Measurements from ENCODE around the gene PPHLN1.

The PPHLN1 gene

DNA sequence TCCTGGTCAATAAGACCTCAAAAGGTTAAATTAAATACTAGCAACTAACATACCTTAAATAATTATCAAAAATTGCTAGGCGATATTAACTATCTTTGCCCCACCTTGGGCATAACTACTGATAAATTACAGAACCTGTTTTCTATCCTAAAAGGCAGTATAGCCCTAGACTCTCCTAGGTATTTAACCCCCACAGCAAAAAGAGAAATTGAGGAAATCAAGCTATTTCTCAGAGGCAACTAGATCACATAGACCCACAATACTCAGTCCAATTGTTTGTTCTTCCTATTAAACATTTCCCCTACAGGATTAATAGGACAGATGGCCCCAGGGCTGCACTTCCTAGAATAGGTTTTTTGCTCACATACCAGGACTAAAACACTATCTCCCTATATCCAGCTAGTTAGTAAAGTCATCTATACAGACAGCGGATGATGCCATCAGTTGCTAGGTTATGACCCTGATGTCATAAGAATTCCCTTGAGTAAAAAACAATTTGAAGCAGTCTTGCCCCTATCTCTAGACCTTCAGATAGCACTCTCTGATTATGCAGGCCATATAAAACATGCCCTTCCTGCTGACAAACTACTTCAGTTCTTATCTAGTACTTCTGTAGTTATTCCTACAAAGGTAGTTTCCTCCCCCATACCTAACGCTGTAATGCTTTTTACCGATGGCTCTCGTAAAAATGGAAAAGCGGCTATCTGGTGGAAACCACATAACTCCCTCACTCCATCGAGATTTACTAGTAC, 118.4 kb downstream of the PPHLN1 start:
- DNase-seq = no peak

DNA sequence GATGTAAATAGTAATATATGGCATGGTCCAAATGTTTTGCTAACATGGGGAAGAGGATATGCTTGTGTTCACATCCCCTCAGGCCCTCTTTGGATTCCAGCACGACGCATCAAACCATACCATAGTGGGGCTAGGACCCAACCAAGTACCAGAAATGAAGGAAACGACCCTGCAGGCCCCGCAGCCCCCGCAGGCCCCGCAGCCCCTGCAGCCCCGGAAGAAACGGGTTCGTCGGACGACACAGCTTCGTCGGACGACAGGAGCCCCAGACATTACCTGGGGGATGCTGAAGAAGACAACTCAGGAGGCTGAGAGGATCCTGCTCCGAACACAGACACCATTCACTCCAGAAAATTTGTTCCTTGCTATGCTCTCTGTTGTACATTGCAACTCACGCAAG, 119.9 kb downstream of the PPHLN1 start:
- DNase-seq = no peak

DNA sequence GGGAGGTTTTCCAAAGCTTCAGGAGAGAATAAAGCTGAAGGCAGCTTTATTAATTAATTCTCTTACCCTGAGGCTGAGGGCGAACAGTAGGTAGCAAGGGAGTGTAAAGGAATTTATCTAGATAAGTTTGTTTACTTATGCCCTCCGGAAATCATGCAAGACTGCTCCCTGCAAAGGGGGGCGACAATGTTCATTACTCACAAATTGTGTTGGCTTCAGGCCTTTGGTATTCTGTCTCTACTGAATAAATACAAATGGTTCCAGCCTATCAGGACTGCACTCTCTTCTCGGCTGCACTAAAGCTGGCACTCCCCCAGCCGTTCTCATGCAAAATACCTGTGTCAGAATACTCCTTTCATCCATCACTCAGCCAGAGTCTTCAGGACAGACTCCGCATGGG, 120.8 kb downstream of the PPHLN1 start:
- no peak for DNase-seq

DNA sequence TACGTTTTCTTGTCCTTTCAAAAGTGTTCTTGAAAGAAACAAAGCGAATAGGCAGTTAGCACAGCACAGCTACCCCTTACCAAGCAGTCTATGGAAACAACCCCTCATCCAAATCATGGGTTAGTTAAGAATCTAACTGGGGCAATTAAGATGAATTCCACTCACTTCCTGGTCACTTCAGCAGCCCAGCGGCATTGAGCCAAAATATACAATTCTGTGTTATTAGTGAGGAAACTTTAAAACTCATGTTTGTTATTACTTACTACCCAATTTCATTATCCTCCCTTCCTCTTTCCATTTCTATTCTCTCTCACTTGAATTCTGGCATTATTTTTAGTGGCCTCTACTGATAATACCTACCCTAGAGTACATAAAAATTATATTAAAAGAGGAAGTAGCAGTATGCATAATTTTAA, 121.4 kb downstream of the PPHLN1 start:
- DNase-seq = no peak

DNA sequence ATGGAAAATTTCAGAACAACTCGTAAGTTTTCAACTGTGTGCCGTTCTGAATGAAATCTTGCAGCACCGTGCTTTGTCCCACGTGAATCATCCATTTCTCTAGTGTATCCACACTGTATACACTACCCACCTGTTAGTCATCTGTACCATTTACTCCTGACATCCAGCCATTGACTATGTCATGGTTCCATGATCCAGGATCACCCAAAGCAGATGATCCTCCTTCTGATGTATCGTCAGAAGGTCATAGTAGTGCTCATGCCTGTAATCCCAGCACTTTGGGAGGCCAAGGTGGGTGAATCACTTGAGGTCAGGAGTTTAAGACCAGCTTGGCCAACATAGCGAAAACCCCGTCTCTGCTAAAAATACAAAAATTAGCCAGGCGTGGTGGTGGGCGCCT, 122.9 kb downstream of the PPHLN1 start:
- no peak for DNase-seq

DNA sequence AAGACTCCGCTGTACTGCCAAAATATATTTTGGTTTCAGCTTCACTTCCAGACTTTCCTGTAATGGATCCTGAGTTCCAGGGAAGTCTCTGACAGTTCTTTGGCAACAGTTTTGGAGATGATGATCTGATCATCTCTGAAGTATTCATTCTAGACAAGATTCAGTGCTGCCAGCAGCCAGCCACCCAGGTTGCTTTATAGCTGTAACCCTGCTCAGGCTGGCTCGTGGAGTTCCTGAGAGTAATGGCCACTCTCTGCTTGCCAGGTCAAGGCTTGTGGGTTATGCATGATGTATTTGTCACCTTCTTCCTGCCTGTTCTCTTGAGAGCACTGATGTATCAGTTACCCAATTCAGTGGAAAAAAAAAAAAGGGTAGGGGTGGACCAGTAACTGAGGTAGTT, 124.3 kb downstream of the PPHLN1 start:
- DNase-seq = no peak

DNA sequence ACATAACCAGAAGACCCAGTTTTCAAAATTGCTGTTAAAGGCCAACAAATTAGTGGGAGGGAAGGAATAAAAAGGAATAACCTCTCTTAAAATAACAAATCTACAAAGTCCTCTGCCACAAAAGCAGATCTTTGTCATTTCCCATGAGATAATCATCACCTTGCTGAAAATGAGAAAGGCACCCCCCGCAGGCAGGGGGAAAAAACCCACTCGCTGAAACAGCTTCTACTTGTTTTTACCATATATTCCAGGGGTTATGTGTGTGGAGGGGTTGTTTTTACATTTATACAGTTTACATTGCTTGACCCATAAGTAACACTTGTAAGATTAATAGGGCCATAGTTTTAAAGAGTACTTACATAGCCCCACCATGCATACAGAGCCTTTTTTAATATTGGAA, 132.6 kb downstream of the PPHLN1 start:
- no peak for DNase-seq

DNA sequence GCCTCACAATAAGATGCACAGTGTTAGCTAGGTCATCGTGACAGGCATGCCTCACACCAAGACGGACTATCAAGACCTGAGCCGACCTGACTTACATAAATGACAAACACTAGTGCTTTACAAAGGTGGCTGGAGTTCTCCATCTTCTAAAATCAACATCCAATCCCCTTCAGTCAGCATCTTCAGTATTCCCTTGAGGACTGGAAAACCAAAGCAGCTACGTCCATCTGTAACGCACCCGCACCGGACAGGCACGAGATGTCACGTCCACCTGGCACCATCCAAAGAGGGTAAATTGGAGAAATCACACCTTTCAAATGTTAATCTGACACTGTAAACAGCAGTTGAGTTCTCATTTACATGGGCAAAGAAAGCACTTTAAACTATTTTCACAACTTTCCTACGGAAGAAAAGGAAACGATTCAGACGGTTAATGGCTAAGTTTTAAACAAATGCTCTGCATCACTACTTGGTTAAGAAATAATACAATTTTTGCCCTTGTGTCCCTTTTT, 133.4 kb downstream of the PPHLN1 start:
- no peak for DNase-seq

DNA sequence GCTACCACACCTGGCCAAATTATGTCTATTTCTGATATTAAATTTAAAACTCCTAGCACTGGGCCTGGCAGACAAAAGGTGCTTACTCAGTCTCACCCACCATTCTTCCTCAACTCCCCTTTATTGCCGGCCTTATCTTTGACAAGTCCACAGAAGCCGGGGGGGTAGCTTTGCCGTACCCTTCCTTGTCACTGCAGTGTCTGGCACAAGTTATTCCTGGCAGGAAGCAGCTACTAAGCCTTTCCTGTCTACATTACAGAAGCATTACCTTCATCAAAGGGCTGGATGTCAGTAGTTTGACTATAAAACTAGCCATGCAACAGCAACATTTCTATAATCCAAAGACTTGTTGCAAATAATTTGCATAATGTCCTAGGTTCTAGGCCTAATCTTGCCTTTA, 136.5 kb downstream of the PPHLN1 start:
- DNase-seq = no peak

DNA sequence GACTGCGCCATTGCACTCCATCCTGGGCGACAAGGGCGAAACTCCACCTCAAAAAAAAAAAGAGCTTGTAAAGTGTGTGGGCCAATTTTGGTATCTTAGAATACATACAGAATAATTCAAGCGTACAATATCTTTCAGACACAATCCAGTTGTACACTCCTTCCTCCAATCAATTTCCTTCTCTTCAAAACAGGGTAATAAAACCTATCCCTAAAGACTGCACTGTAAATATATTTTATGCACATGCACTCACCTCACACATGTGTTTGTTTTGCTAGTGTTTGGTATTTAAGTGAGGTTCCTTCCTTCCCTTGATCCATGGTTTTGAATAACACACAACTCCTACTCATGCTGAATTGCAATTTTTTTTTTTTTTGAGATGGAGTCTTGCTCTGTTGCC, 137.7 kb downstream of the PPHLN1 start:
- DNase-seq = no peak

DNA sequence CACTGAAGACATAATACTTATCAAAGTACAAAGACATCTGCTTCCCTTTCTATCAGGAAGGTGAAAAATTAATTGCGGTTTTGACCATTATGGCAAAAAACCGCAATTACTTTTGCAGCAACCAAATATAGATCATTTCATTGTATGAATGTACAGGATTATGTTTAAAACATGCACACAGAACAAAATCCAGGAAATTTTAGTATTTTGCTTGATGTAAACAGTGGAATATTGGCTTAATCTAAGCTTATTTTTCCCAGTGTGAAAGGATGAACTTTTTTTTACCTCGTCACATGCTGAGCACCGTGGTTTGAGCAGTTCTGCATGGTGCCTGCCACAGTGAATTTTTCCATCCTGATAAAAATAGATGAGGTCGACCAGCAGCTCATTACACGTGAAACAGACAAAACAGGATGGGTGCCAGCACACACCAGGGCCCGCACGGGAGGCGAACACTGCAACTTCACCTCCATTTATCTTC, 142.4 kb downstream of the PPHLN1 start:
- no peak for DNase-seq

DNA sequence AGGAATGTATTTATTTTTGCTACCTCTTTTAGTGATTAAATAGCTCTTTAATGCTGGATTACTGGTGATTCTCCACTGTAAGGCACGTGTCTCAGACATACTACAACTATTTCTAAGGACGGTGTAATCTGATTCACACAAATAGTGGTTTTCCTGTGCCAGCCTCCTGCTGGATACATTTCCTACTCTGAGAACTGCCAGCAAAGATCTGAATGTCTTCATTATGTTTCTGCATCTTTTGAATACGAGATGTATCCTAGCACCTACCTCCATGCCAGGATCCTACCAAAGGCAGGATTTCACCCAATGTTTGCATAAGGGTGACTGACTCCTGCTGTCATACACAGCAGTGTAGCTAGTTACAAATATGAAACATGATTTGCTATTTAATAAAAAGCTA, 143.0 kb downstream of the PPHLN1 start:
- no peak for DNase-seq

DNA sequence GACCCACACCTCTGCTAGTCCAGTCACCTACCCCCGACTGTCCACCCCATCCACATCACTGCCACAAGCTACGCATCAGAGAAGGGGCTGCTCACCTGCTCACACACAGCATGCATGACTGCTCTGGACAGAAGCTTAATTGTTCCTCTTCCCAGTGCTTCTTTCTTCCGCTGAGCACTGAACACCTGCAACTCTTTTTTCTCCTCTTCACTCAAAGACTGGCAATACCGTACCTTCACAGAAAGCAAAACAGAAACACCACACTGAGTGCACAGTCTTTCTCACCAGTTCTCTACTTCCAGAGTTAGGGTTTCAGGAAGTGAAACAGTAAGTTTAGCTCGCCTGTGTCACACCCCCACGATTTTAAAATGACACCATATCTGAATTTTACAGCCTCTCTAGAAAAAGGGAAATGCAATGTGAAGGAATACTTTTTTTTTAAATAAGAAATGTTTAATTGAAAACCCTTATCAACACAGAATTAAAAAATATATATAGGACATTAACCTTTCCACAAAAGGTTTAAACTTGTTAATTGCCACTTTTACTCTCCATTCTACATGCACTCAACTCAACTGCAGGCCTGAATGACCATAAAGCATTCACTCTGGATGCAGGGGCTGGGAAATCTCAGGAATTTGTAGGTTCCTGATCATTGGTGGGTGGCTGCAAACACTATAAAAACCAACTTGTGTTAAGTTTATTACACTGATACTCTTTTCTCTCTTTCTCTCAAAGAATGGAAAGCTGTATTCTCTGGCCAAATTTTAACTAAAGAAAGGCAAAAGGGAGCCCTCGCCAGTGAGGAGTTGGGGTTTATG, 143.6 kb downstream of the PPHLN1 start:
- DNase-seq = no peak

DNA sequence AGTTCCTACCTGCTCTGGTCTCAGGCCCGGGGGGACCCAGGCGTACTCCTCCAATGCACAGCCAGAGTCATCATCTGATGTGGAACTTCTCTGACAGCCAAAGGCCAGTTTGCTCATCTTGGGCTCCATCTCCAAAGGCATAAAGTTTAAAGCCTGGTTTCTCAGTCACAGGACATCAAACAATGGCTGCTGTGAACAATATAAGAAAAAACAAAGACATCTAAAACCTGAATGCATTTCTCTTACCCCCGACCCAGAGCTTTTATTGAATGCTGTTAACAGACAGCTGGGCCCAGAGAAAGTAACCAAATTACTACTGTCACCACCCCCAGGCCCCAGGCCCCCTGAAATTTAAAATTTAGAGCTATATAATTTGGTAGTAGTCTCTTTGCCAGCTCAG, 146.4 kb downstream of the PPHLN1 start:
- no peak for DNase-seq

DNA sequence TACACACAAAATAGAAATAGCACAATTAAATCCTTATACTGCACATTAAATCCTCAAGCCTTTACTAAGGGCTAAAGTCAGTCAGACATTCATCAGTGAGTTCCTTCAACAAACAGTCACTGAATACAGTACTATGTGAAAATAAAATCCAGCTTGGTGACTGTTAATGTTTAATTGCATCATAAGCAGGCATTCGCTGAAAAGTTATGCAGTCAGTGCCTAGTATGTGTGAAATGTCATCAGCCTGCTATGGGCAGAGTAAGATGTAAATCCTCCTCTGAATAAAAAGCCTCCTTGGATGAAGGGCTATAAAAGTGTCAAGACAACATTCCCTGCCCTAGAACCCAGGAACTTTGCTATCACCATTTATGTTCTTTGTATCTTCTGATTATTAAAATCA, 147.2 kb downstream of the PPHLN1 start:
- DNase-seq = no peak

DNA sequence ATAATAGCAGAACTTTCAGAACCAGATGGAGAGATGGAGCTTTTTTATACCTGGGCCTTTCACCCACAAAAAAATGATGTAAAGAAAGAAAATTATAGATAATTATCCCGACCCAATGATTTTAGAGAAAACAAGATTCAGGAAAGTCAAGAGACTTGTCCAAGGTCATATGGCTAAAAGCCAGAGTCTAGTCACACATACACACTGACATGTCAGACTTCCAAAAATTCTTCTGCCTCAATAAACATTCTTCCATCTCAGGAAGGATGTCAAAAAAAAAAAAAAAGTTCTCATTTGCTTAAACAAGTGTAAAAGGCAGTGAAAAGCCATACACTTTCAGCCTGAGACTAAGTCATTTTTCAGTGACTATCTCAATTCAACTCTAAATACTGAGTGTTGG, 147.6 kb downstream of the PPHLN1 start:
- DNase-seq = no peak

DNA sequence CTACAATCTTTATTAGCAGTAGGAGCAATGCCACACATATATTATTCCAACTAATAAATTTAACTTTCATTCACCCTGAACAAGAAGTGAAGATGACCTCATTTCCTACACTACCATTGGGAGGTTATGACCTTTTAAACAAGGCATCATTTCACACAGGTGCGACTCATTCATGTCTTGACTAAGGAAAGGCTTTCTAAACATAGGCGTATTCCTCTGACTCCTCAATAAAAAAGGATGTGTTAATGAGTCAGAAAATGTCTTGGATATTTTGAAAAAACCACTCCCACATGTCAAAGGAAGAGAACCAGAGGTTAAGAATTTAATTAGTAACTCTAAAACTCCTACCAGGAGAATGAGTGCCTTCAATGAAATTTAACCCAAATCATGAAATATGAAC, 148.4 kb downstream of the PPHLN1 start:
- no peak for DNase-seq

DNA sequence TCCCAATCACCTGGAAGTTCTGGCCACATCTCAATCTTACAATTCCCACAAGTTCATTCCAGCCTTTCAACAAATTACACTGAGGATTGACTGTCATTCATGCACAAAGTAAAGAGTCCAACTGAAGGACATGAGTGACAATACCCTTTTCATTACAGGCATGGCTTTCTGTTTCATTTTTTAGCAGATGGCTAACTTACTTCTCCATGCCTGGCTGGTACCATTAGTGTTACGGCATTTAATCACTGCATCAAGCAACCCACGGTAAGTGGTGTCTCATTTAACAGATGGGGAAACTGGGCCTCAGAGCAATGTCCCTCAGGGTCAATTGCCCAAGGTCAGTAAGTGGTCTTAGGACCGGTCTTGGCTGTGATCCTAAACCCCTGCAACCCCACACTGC, 149.1 kb downstream of the PPHLN1 start:
- no peak for DNase-seq

DNA sequence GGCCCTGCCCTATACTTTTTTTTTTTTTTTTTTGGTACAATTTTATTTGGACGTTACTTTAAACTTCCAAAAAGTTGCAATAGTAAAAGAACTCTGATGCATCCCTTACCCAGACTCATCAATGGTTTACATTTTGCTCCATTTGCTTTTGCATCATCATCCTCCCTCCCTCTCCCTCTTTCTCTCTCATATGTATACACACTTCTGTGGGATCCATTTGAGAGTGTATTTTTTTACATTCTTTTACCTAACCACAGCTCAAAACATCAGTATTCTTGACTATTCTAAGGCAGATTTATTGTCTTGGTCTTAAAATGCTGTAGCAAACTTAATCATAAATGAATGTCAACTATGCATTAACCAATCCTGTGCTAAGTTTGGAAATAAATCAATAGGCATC, 152.0 kb downstream of the PPHLN1 start:
- no peak for DNase-seq

DNA sequence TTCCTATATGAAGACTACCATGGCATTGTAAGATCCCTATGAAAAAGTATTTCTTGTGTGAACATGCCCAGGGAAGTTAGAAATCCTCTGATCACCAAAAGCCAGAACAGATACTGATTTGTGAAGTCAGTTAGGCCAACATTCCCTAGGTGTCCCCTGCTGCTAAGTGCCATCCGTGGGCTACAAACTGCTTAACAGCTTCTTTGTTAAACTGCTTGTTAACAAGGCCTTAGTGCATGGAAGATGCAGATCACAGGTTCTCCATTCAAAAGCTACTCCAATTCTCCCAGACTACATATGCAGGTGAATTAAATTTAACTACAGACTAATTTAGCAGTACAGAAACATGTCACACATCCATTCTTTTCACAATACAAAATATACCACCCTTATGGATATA, 155.4 kb downstream of the PPHLN1 start:
- DNase-seq = no peak

DNA sequence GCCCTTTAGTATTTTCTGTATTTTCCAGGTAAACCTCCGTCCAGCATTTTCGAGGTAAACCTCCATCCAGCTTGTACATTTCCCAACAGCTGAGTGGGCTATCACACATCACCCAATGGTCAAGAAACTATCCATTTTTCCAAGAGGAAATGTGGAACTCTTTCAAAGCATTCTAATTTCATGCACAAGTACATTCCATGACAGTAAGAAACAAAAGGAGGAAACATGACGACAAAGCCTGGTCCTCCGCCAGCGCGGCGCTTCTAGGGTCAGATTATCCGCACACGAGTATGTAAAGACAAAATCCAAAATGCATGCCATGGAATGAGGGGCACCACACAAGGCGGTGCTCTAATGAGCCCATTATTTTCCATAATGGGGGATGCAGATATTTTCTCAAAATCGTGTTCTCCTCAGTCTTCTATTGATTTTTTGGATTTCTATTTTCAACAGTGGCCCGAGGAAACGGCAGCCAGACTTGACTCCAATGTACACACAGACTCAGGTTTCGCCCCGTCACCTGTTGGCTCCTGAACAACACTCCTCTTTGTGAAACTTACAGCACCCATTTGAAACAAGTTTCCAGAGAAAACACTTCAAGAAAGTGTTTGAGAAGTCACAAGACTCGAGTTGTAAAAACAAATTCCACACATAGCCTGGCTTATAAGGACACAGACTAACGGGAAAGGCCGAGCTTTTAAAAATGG, 156.2 kb downstream of the PPHLN1 start:
- DNase-seq = no peak

DNA sequence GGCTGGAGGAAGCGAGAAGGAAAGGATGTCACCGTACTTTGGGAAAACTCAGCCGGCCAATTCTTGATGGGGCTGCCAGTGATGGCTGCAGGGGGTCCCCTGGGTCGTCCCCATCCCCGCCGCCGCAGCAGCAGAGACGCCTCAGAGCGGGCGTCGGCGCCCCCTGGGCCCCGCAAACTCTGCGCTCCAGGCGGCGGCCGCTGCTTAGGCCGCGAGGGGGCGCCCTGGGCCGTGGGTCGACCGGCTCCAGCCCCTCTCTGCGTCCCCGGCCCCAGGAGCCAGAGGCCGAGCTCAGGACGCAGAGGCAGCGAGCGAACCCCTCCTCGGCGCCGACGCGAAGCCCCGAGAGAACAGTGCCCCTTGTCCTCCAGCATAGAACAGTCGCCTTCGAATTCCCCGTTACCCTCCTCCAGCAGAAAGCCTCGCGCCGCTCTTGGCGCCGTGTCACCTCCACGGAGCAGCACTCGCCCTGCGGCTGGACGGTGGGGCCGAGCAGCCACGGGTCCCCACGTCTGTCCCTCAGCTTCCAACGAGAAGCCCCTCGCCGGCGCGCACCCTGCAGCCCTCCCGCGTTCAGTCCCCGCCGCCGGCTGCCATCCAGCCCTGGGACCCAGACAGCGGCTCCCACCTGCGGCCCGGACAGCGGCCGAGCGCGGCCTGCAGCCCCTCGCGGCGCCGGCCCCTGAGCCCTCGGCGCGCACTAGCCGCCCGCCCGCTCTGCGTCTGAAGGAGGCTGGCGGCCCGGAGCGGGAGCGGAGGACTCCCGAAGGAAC, 157.0 kb downstream of the PPHLN1 start:
- DNase-seq = no peak

DNA sequence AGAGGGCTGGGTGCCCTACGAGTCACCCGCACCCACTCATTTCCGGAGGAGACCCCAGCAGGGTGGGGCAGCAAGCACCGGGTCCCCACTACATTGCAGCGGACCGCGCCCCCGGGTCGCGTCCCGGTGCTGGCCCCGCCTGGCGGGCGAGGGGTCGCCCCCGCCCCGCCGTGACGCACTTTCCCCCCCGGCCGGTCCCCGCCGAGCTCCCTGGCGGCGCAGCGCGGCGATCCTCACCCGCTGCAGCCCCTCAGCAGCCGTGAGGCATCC, 157.5 kb downstream of the PPHLN1 start:
- DNase-seq = no peak

Measured in NK-92 treated with Interleukin-12 subunit alpha and Interleukin-12 subunit beta, amount 100 ng/mL, for 24 hours (cell line).